ENCODE measurements around the gene ANGPTL2.

Gene ANGPTL2

GRCh38 chr9:127074561-127075548 lies 47.6 kb downstream of the ANGPTL2 start:
- DNase-seq, result peak in 5 of 14 donors; percentile 36 to 82 (median 50)

- no peak for DNase-seq
Observed at GRCh38 chr9:127067603-127068220, 54.7 kb downstream of the ANGPTL2 start.

- DNase-seq, result no peak
Observed at GRCh38 chr9:127066851-127067136, 55.6 kb downstream of the ANGPTL2 start.

GRCh38 chr9:127066060-127066850 lies 56.2 kb downstream of the ANGPTL2 start:
- DNase-seq, result no peak

- no peak for DNase-seq
Observed at GRCh38 chr9:127065592-127065991, 56.8 kb downstream of the ANGPTL2 start.

GRCh38 chr9:127064335-127064734 lies 58.1 kb downstream of the ANGPTL2 start:
- no peak for DNase-seq

GRCh38 chr9:127061411-127061810 lies 61.0 kb downstream of the ANGPTL2 start:
- DNase-seq, result no peak

GRCh38 chr9:127059765-127060361 lies 62.6 kb downstream of the ANGPTL2 start:
- no peak for DNase-seq

GRCh38 chr9:127059030-127059429 lies 63.4 kb downstream of the ANGPTL2 start:
- DNase-seq, result no peak

GRCh38 chr9:127058645-127059021 lies 63.8 kb downstream of the ANGPTL2 start:
- DNase-seq, result no peak

GRCh38 chr9:127058011-127058644 lies 64.3 kb downstream of the ANGPTL2 start:
- peak in 11 of 14 donors; percentile 40 to 88 (median 63) for DNase-seq

- no peak for DNase-seq
Observed at GRCh38 chr9:127056446-127056845, 66.0 kb downstream of the ANGPTL2 start.

- peak in 1 of 14 donors; percentile 79 for DNase-seq
Observed at GRCh38 chr9:127055745-127056402, 66.6 kb downstream of the ANGPTL2 start.

GRCh38 chr9:127053960-127054359 lies 68.5 kb downstream of the ANGPTL2 start:
- DNase-seq, result no peak

- DNase-seq, result no peak
Observed at GRCh38 chr9:127053057-127053821, 69.2 kb downstream of the ANGPTL2 start.

GRCh38 chr9:127051881-127052595 lies 70.4 kb downstream of the ANGPTL2 start:
- DNase-seq, result no peak

- peak in 1 of 14 donors; percentile 67 for DNase-seq
Observed at GRCh38 chr9:127050591-127051001, 71.8 kb downstream of the ANGPTL2 start.

- DNase-seq, result no peak
Observed at GRCh38 chr9:127050152-127050551, 72.3 kb downstream of the ANGPTL2 start.

- DNase-seq, result no peak
Observed at GRCh38 chr9:127049581-127049980, 72.9 kb downstream of the ANGPTL2 start.

GRCh38 chr9:127049044-127049443 lies 73.4 kb downstream of the ANGPTL2 start:
- peak in 3 of 14 donors; percentile 33 to 45 (median 37) for DNase-seq
